Fibroblast of lung (primary cell): Measurements from ENCODE around the gene ECHDC3. TPM values are rescaled to one million over a fixed set of nuclear protein-coding genes. Genes with fewer than 3 reads are reported as not detected.

ENCODE experiments used
- DNase-seq, 2 donors: peaks; one replicate each; pipeline versions ENCODE4 v3.0.0 to v3.0.0-alpha.2; 2010; ENCODE audit warnings: low read depth in 2 of 2
- H2AFZ ChIP-seq: 2 replicates; pipeline ENCODE4 v1.5.1; 2012; ENCODE audit warnings: low read length, control low read depth, inconsistent platforms
- H3K27ac ChIP-seq: 2 replicates; pipeline ENCODE4 v1.5.1; 2011; ENCODE audit warnings: low read length, control low read depth; ENCODE audit not compliant: insufficient read depth
- H3K27me3 ChIP-seq: 2 replicates; pipeline ENCODE4 v1.5.1; 2011; ENCODE audit warnings: mild to moderate bottlenecking, low read length; ENCODE audit not compliant: control insufficient read depth, insufficient read depth
- H3K36me3 ChIP-seq: 2 replicates; pipeline ENCODE4 v1.5.1; 2011; ENCODE audit warnings: low read length; ENCODE audit not compliant: control insufficient read depth, insufficient read depth
- H3K4me1 ChIP-seq: 2 replicates; pipeline ENCODE4 v1.5.1; 2011; ENCODE audit warnings: low read length; ENCODE audit not compliant: control insufficient read depth, insufficient read depth; ENCODE audit errors: extremely low read depth
- H3K4me2 ChIP-seq: 2 replicates; pipeline ENCODE4 v1.5.1; 2011; ENCODE audit warnings: low read length, control low read depth; ENCODE audit not compliant: insufficient read depth; ENCODE audit errors: extremely low read depth
- H3K4me3 ChIP-seq, 4 experiments: fragments of 200-600 bp in 1 of 4; sonication (generic) in 1 of 4; replicated peaks in 1 of 4; 2 replicates each; pipeline ENCODE4 v1.5.1; 2011 to 2016; ENCODE audit warnings: low read length in 4 of 4, low read depth in 3 of 4, mild to moderate bottlenecking in 3 of 4, control low read depth in 2 of 4, inconsistent platforms in 1 of 4, mixed read lengths in 1 of 4; ENCODE audit not compliant: insufficient read depth in 1 of 4; ENCODE audit errors: control extremely low read depth in 1 of 4
- H3K79me2 ChIP-seq: 2 replicates; pipeline ENCODE4 v1.5.1; 2012; ENCODE audit warnings: mild to moderate bottlenecking, low read length, inconsistent platforms; ENCODE audit not compliant: control insufficient read depth, insufficient read depth
- H3K9ac ChIP-seq: 2 replicates; pipeline ENCODE4 v1.5.1; 2011; ENCODE audit warnings: mild to moderate bottlenecking, low read length, control low read depth; ENCODE audit not compliant: insufficient read depth
- H3K9me3 ChIP-seq: 2 replicates; pipeline ENCODE4 v1.5.1; 2012; ENCODE audit warnings: low read depth, low read length; ENCODE audit not compliant: control insufficient read depth, insufficient read depth
- H4K20me1 ChIP-seq: 2 replicates; pipeline ENCODE4 v1.5.1; 2011; ENCODE audit warnings: low read length; ENCODE audit not compliant: control insufficient read depth, insufficient read depth; ENCODE audit errors: extremely low read depth
- EZH2 ChIP-seq: IDR thresholded peaks from 2 replicates; pipeline ENCODE4 v1.5.1; 2012; ENCODE audit warnings: low read length, control low read depth, mild to moderate bottlenecking; ENCODE audit errors: missing control alignments
- polyA plus RNA-seq, 2 donors: library from polyadenylated mRNA; depleted of rRNA in 1 of 2; stranded (reverse) in 1 of 2; unstranded in 1 of 2; fragments of >200 nt; gene quantifications; 2 replicates each; pipeline ENCODE4 v1.2.1, GENCODE V29; 2011 to 2012; ENCODE audit warnings: missing spikeins in 1 of 2
- total RNA-seq: library from RNA; depleted of rRNA; stranded (reverse); fragments of >200 nt; gene quantifications from 2 replicates; pipeline ENCODE4 v1.2.1, GENCODE V29; 2014
- TF ChIP-seq, protein P1 (sequence below), 2 donors: IDR thresholded peaks in 1 of 2; conservative IDR thresholded peaks in 1 of 2; 1 replicate in 1 of 2; 2 replicates in 1 of 2; pipeline ENCODE4 v1.5.1; 2011 to 2012; ENCODE audit warnings: low read length in 2 of 2, control low read depth in 1 of 2, inconsistent platforms in 1 of 2, low read depth in 1 of 2, mild to moderate bottlenecking in 1 of 2

ECHDC3 gene
- total and polyA plus RNA-seq, 2 donors (not counting 1 experiment from before 2014, with no cell fraction given), result 6.1 to 17.7 TPM

DNA sequence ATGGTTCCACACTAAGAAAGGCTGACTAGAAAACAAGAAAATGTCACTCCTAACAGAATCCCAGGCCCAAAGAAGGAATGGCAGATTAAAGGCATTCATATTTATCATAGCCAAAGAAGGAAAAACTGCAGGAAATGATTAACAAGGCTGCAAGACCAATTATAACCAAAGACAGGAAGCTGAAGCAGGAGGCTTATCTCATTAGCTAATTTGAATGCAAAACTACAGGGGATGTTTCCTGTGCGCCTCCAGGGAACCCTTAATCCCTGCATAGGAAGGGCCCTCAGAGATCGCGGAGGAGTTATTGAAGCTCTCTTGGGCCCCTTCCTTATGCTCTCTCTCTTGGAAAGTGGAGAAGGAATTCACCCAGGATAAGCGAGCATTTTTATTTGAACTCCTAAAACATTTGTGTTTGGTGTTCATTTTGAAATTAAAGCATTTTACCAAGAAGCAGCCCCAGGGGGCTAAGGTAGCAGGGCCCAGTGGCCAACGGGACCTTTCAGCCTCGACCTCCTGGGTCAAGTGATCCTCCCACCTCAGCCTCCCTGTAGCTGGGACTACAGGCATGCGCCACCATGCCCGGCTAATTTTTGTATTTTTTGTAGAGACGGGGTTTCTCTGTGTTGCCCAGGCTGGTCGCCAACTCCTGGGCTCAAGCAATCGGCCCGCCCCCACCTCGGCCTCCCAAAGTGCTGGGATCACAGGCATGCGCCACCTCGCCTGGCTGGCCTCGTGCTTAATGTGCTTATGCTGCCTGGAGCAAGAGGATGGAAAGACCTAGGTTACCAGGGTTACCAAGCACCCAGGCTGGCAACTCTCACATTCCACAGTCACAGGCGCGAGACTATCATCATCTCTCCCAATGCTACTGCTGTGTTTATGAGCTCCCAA lies 56.9 kb downstream of the ECHDC3 start:
- no peak overlapping the region for H3K9ac ChIP-seq
- TF ChIP-seq, protein P1, sequence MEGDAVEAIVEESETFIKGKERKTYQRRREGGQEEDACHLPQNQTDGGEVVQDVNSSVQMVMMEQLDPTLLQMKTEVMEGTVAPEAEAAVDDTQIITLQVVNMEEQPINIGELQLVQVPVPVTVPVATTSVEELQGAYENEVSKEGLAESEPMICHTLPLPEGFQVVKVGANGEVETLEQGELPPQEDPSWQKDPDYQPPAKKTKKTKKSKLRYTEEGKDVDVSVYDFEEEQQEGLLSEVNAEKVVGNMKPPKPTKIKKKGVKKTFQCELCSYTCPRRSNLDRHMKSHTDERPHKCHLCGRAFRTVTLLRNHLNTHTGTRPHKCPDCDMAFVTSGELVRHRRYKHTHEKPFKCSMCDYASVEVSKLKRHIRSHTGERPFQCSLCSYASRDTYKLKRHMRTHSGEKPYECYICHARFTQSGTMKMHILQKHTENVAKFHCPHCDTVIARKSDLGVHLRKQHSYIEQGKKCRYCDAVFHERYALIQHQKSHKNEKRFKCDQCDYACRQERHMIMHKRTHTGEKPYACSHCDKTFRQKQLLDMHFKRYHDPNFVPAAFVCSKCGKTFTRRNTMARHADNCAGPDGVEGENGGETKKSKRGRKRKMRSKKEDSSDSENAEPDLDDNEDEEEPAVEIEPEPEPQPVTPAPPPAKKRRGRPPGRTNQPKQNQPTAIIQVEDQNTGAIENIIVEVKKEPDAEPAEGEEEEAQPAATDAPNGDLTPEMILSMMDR (conservative IDR thresholded peaks at IDR 0.05 in 1 of 2, IDR thresholded peaks at IDR 0.05 in 1 of 2; ENCODE audit: low read depth in 1 of 2, low read length in 2 of 2), result no peak
- TF ChIP-seq EZH2, result no peak
- no peak overlapping the region for H3K27ac ChIP-seq
- H2AFZ ChIP-seq, result no peak overlapping the region
- no peaks in the 10 kb centered on the region for H4K20me1 ChIP-seq
- H3K4me2 ChIP-seq, result no peak overlapping the region
- no peak overlapping the region for H3K4me3 ChIP-seq
- no peak for DNase-seq
- no peaks in the 10 kb centered on the region for H3K27me3 ChIP-seq
- H3K79me2 ChIP-seq, result no peaks in the 10 kb centered on the region
- H3K36me3 ChIP-seq, result no peaks in the 10 kb centered on the region
- H3K9me3 ChIP-seq, result no peaks in the 10 kb centered on the region
- no peaks in the 10 kb centered on the region for H3K4me1 ChIP-seq

DNA sequence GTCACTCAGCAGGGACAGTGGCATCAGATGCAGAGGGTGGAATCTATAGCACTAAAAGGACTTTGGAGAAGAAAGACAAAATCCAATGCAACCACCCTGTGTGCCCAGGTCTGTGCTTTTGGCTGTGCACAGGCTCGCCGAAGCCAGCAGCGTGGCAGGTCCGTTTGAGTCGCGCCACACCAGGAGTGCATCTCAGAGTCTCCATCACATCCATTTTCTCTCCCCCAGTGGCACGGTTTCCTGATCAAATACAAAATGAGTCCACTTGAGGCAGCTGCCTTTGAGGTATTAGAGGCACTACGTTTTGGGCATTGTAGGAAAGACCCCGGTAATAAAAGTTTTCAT lies 57.5 kb downstream of the ECHDC3 start:
- no peaks in the 10 kb centered on the region for H4K20me1 ChIP-seq
- H3K27ac ChIP-seq, result no peak overlapping the region
- no peaks in the 10 kb centered on the region for H3K27me3 ChIP-seq
- H3K36me3 ChIP-seq, result no peaks in the 10 kb centered on the region
- no peak overlapping the region for H3K4me2 ChIP-seq
- H3K9me3 ChIP-seq, result no peaks in the 10 kb centered on the region
- TF ChIP-seq EZH2, result no peak
- TF ChIP-seq, protein P1 (conservative IDR thresholded peaks at IDR 0.05 in 1 of 2, IDR thresholded peaks at IDR 0.05 in 1 of 2; ENCODE audit: low read depth in 1 of 2, low read length in 2 of 2), result no peak
- DNase-seq, result no peak
- H3K9ac ChIP-seq, result no peak overlapping the region
- H3K79me2 ChIP-seq, result no peaks in the 10 kb centered on the region
- H3K4me3 ChIP-seq, result no peak overlapping the region
- H3K4me1 ChIP-seq, result no peaks in the 10 kb centered on the region
- no peak overlapping the region for H2AFZ ChIP-seq

DNA sequence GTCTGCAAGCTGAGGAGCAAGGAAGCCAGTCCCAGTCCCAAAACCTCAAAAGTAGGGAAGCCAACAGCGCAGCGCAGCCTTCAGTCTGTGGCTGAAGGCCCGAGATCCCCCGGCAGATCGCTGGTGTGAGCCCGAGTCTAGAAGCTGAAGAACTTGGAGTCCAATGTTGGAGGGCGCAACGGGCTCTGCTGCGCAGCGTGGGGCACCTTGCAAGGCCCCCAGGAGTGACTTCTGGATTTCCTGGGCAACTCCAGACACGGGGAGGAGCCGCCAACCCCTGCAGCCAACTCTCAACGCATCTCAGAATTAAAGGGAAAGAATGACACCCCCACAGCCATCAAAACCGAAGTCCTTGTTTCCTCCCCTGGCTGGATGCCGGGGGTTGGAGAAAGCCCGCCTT lies 62.2 kb downstream of the ECHDC3 start:
- Histone ChIP-seq H4K20me1 (no peaks in the 10 kb centered on the region), H3K4me2 (no peak overlapping the region), H3K79me2 (no peaks in the 10 kb centered on the region), H3K36me3 (no peaks in the 10 kb centered on the region), H3K4me3 (no peak overlapping the region), H3K27ac (no peak overlapping the region), H3K9me3 (no peaks in the 10 kb centered on the region), H2AFZ (no peak overlapping the region), H3K4me1 (no peaks in the 10 kb centered on the region), H3K9ac (no peak overlapping the region), H3K27me3 (no peaks in the 10 kb centered on the region)
- no peak for DNase-seq
- no peak for TF ChIP-seq EZH2
- TF ChIP-seq, protein P1 (conservative IDR thresholded peaks at IDR 0.05 in 1 of 2, IDR thresholded peaks at IDR 0.05 in 1 of 2; ENCODE audit: low read depth in 1 of 2, low read length in 2 of 2), result no peak
